Loucy (cell line): ENCODE data around the gene OPRL1.

Experiments used
- EZH2phosphoT487 ChIP-seq: fragments of 200-600 bp; IDR thresholded peaks from 2 replicates; pipeline ENCODE4 v1.6.1; 2018; ENCODE audit warnings: antibody characterized with exemption, mild to moderate bottlenecking, moderate library complexity, borderline replicate concordance
- TF ChIP-seq, protein P1 (sequence below): fragments of 200-600 bp; sonication (generic); conservative IDR thresholded peaks from 2 replicates; pipeline ENCODE4 v1.5.1; 2014; ENCODE audit warnings: mild to moderate bottlenecking, antibody characterized with exemption, low read length

DNA sequence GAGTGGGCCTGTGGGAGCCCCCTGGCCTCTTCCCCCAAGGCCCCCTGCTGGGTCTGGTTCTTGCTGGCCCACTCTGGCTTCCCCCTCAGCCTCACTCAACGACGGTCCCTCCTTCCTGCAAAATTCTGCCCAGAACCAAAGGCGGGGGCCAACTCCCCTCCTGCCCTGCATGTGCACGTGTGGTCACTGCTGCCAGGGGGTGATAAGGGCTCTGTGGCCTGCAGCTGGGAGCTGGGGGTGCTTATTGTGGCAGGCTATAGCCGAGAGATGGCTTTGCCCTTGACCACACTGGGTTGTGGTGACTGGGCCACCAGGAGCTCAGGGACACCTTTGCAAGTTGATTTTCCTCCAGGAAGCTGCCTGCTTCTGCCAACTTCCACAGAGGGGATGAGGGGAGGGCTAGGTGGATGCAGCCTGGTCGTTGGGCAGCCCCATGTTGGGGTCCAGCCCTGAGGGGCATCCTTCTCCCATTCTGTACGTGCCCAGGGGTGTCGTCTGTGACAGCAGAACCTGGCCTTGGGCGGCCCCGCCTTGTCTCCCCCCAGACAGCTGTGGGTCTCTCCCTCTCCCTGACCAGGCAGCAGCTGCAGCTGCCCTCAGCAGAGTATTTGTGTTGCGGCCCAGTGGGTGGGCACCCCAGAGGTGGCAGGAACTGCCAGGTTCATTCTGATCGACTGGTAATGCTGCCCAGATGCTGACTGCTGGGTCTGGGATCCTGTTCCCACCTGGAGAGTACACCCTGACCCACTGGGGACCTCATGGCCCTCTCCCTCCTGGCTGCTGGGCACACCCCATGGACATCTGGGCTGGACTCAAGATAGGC lies 11.3 kb upstream of the OPRL1 start:
- TF ChIP-seq, protein P1, sequence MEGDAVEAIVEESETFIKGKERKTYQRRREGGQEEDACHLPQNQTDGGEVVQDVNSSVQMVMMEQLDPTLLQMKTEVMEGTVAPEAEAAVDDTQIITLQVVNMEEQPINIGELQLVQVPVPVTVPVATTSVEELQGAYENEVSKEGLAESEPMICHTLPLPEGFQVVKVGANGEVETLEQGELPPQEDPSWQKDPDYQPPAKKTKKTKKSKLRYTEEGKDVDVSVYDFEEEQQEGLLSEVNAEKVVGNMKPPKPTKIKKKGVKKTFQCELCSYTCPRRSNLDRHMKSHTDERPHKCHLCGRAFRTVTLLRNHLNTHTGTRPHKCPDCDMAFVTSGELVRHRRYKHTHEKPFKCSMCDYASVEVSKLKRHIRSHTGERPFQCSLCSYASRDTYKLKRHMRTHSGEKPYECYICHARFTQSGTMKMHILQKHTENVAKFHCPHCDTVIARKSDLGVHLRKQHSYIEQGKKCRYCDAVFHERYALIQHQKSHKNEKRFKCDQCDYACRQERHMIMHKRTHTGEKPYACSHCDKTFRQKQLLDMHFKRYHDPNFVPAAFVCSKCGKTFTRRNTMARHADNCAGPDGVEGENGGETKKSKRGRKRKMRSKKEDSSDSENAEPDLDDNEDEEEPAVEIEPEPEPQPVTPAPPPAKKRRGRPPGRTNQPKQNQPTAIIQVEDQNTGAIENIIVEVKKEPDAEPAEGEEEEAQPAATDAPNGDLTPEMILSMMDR = no peak
- TF ChIP-seq EZH2phosphoT487 = no peak
